AG04449 (cell line): Measurements from ENCODE around the gene NRXN2.

ENCODE experiments used
- CTCF ChIA-PET: fragments of 350-600 bp; formaldehyde crosslinking; extraction: SDS; loops from one replicate; lab custom pipeline; 2021; ENCODE audit warnings: antibody characterized with exemption; lab: Yijun Ruan, JAX
- POLR2A ChIA-PET: fragments of 400-600, 350-600 bp; formaldehyde crosslinking; extraction: SDS; loops from one replicate; lab custom pipeline; 2020; ENCODE audit warnings: antibody characterized with exemption, inconsistent platforms; lab: Yijun Ruan, JAX
- DNase-seq: peaks from one replicate; pipeline ENCODE4 v3.0.0-alpha.2; 2010; ENCODE audit warnings: low read depth, low spot score
- H3K4me3 ChIP-seq: 2 replicates; pipeline ENCODE4 v1.5.1; 2011; ENCODE audit warnings: low read depth, mild to moderate bottlenecking, control low read depth, low read length
- CTCF ChIP-seq: IDR thresholded peaks from one replicate; pipeline ENCODE4 v1.5.1; 2011; ENCODE audit warnings: mild to moderate bottlenecking, moderate library complexity, low read length, control low read depth, inconsistent platforms; ENCODE audit not compliant: insufficient read depth; ENCODE audit errors: missing control alignments

NRXN2 gene

GRCh38 chr11:64570341-64570740 lies 152.7 kb downstream of the NRXN2 start:
- ChIA-PET POLR2A (no interaction called here), CTCF (no interaction called here)
- no peak for DNase-seq
- no peak for TF ChIP-seq CTCF
- no peak overlapping the region for H3K4me3 ChIP-seq

GRCh38 chr11:64569300-64569970 lies 153.6 kb downstream of the NRXN2 start:
- DNase-seq, result no peak
- no peak for TF ChIP-seq CTCF
- CTCF ChIA-PET, result no interaction called here
- POLR2A ChIA-PET, result no interaction called here
- no peak overlapping the region for H3K4me3 ChIP-seq

- ChIA-PET CTCF (interaction anchor here (1.1 kb wide), 1 partner anchor 120 kb away, joined by 3 read pairs; no protein-coding TSS in a partner anchor), POLR2A (no interaction called here)
- H3K4me3 ChIP-seq, result no peak overlapping the region
- no peak for DNase-seq
- no peak for TF ChIP-seq CTCF
These were observed 154.3 kb downstream of the NRXN2 start for GRCh38 chr11:64568584-64569140.

GRCh38 chr11:64568041-64568571 lies 154.9 kb downstream of the NRXN2 start:
- no peak for TF ChIP-seq CTCF
- CTCF ChIA-PET, result interaction anchor here (1.1 kb wide), 1 partner anchor 119 kb away, joined by 3 read pairs; no protein-coding TSS in a partner anchor
- H3K4me3 ChIP-seq, result no peak overlapping the region
- DNase-seq, result no peak
- POLR2A ChIA-PET, result no interaction called here

GRCh38 chr11:64566915-64567891 lies 155.8 kb downstream of the NRXN2 start:
- CTCF ChIA-PET, result interaction anchor here (0.8 to 1.3 kb wide), 3 partner anchors 8 to 122 kb away, joined by 3 to 6 read pairs (median 3); no protein-coding TSS in a partner anchor
- POLR2A ChIA-PET, result no interaction called here
- TF ChIP-seq CTCF, result no peak

More at GRCh38 chr11:64566915-64567891, 155.8 kb downstream of the NRXN2 start:
- H3K4me3 ChIP-seq, result no peak overlapping the region
- DNase-seq, result no peak
